Stimulated activated CD4-positive, alpha-beta T cell treated with anti-CD3 and anti-CD28 coated beads, Interleukin-15, amount 100 ng/mL, for 1 hour (primary cell): ENCODE measurements around the gene PDE3B.
"Not testable (repeated sequence)": the region's sequence is repeated elsewhere in the genome, so short reads cannot be mapped to it uniquely, and the experiment has no call there.

Experiments used
- DNase-seq, 2 donors: peaks; one replicate each; pipeline ENCODE4 v3.0.0-alpha.2; 2020; ENCODE audit warnings: low read depth in 1 of 2, low spot score in 1 of 2

The PDE3B gene

DNA sequence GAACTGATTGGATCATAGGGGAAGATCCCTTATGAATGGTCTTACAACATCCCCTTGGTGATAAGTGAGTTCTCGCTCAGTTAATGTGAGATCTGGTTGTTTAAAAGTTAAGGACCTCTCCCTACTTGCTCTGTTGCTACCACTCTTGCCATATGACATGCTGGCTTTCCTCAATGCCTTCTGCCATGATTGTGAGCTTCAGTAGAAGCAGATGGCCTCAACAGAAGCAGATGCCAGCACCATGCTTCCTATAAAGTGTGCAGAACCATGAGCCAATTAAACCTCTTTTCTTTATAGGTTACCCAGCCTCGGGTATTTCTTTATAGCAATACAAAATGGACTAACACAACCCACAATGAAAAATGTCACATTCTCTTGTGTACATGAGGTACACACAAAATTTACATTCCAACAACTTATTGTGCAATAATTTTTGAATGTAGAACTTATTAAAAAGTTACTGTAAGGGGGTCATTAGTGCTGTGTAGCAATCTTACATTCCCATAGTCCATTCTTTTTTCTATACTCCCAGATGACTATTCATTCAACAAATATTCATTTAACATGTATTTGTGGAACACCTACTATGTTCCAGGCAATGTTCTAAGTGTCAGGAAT is 238.1 kb downstream of the PDE3B start:
- DNase-seq = no peak

DNA sequence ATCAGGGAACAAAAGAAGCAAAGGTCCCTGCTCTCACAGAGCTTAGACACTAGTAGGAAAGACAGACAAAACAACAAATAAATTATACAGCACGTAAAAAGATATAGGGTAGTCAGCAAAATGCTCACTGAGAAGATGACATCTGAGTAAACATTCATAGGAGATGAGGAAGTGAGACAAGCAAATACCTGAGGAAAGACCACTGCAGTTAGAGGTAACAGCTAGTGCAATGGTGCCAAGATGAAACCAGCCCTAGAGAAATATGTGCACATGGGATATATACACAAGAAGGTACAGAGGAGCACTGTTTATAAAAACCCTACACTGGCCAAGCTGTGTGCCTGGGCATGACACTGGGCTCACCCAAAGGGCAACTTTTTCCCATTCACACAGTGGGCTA is 238.6 kb downstream of the PDE3B start:
- no peak for DNase-seq

DNA sequence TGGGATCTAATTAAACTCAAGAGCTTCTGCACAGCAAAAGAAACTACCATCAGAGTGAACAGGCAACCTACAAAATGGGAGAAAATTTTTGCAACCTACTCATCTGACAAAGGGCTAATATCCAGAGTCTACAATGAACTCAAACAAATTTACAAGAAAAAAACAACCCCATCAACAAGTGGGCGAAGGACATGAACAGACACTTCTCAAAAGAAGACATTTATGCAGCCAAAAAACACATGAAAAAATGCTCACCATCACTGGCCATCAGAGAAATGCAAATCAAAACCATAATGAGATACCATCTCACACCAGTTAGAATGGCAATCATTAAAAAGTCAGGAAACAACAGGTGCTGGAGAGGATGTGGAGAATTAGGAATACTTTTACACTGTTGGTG is 240.1 kb downstream of the PDE3B start:
- not testable (repeated sequence) for DNase-seq

DNA sequence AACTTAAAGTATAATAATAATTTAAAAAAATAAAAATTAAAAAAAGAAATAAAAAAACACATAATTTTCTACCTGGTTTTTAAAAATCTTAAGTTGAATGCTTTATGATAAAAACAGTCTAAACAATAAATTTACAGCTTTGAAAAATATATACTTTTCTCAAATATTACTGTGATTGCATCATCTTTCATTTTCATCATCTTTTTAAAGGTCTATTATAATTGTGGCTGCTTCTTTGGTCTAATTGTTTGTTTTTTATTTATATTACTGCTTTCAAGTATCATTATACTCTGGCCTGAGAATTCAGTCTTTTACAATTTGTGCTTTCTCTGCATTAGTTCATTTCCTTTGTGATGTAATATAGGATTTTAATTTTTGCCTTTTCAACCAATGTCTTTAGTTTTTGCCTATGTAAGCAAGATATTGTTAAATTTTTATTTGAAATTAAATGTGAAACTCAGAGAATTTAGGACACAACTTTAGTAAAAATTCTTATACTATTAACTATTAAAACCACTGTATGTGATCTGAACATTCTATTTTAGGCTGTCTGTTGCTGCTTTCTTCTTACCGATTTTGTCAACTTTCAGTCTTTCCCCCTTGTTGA is 241.2 kb downstream of the PDE3B start:
- DNase-seq = no peak

DNA sequence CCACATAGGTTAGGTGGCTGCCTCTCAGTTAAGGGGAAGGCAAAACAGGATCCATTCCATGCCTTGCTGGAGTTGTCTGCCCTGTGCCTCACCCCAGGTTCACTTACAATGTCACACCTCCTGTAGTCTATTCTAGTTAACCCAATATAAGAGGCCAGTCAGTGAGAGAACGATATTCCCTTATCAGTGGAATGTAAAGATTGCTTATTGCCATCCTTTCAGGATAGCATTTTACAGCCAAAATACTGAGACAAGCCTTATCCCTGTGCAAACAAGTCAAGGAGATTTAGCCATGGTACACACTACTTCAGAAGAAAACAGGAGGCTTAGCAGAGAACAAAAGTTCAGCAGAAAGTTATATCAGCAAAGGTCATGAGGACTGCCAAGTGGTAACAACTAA is 242.9 kb downstream of the PDE3B start:
- DNase-seq = no peak

DNA sequence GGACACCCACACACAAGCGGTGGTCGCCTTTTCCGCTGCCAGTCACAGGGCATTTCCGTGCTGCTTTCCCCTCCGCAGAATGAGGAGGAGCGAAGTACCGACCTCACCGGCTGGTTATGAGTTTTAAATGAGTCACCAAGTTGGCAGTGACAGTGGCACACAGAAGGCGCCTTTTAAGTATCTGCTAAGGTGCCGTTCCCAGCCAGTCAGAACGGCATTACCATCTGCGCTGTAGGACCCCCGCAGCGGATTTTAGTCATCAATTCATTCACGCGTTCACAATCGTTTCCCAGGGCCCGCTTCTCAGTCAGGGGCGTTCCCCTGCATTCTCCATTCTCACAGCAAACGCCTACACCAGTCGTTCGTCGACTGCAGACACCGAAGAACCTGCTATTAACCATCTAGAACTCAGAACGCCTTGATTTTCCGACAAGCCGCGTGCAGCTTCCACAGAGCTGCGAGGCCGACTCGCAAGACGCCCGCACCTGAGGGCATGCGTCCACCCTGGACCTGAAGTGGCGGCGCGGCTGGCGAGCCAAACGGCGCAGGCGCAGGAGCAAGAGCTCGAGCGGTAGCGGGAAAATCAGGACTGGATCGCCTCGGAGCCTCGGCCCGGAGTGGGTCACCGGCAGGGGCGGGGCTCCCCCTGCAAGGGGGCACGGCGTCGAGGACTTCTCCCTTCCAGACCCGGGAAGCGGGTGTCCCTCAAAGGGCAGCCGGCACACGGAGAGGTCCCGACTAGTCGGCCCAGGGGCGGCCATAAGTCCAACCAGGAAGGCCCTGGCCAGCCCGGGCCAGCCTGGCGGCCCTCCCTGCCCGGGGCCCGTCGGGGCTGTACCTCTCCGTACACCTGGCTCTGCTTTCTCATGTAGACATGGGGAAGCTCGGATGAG is 247.8 kb downstream of the PDE3B start:
- peak; percentile 69 to 74 for DNase-seq

DNA sequence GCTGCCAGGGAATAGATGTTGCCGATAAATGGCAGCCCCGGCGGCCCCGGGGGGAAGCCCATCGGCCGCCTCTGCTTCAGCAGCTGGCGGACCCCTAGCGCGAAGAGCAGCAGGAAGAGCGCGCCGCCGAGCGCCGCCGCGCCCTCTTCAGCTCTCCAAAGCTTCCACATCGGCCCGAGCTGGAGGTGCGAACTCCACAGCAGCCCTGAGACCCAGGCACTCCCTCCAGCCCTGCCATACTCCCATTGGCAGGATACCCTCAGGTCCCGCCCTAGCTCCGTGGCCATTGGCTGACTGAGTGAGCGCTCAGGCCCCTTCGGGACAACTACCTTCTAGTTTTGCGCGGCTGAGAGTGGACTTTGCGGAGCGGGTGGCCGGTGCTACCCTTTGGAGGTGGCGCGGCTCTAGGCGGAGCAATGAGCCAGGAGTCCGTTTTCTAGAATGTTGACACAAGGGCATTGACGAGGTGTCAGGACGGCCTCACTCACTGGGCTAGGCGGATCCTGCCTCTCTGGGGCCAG is 248.5 kb downstream of the PDE3B start, which contains the start of gene CYP2R1:
TSS of gene CYP2R1 (minus strand) at position 196 of the 521 bp plus-strand sequence. CDS start at position 170, 26 bp downstream.
- DNase-seq = peak; percentile 74 to 81

DNA sequence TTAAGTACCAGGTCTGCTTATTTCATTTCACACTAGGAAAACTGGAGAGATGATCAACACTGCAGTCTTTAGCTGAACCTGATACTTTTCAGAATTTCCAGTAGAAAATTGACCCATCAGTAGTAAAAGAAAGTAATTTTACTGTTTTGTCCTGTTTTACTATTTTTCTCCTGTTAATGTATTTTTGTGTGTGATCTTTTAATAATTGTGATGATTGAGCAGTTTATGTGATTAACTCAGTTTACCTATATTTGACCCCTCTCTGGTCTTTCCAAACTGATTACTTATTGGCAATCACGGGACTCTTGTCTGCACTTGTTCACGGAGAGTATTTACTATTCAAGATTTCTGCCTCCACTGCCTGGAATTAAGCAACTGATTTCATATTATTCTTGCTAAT is 249.0 kb downstream of the PDE3B start:
- DNase-seq = no peak

DNA sequence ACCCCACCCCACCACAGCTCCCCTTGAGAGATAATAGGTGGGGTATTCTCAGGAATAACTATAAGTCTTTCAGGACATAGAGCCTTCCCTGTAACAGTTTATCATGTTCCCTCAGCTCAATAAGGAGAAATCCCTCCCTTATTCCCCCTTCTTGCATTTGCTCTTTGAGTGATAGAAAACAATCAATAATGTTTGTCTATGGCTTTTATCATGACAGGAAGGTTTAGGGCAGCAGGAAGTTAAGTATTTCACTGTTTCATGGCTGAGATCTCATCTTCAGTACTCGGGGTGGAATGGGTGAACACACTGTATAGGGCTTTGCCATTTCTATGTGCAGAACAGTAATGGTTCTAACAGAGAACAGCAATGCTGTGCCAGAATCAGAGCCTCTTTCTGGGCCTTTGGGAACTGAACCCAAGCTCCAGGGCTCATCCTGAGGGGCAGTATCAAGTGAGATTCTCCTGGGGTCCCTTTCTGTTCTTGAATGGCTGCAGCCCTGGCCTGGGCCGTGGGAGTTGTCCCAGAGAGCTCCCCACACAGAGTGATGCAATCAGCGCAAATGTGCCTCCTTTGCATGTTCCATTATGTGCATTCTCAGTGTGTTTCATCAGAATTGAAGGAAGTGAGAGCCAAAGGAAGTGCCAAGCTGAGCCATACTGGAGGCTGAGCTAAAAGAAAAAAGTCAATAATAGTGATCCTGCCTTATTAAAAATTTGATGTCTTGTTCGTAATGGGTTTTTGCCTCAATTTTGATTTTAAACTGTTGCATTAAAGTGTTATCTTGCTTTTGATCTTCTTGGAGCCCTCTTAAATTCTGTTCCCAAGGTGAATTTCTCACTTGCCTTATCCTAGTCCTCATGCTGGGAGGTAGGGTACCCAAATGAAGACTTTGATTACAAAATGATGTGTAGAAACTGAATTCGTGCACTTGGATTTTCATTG is 251.3 kb downstream of the PDE3B start:
- no peak for DNase-seq

DNA sequence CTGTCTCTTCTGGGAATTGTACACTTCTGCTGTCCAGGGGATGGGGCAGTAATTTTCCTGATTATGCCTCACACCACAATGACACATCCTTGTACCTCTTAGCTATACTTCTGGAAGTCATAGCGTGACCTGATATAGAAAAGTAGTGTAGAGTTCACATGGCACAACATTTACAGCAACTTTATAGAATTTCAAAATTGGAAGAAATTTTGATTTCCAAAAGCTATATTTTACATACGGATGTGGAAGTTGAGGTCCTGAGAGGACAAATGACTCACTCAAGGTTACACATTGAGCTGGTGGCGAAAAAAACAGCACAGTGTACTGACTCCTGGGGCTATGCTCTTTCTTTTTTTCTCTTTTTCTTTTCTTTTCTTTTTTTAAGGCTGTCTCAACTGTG is 254.8 kb downstream of the PDE3B start:
- no peak for DNase-seq

DNA sequence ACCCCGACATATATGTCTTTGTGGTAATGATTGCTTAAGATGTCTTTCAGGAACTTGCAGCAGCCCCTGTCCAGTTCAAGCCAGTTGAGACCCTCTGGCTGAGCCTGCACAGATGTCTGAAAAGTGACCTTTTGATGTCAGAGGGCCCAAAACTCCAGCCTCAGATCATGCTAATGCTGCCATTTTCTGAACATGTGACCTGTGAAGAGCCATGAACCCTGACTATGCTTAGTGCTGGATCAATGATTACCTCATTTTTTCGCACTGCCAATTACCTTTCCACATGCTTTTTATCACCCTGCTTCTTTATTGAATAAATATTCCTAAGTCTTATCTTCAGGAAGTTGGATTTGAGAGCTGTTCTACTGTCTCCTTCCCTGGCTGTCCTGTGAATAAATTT is 255.3 kb downstream of the PDE3B start:
- no peak for DNase-seq

DNA sequence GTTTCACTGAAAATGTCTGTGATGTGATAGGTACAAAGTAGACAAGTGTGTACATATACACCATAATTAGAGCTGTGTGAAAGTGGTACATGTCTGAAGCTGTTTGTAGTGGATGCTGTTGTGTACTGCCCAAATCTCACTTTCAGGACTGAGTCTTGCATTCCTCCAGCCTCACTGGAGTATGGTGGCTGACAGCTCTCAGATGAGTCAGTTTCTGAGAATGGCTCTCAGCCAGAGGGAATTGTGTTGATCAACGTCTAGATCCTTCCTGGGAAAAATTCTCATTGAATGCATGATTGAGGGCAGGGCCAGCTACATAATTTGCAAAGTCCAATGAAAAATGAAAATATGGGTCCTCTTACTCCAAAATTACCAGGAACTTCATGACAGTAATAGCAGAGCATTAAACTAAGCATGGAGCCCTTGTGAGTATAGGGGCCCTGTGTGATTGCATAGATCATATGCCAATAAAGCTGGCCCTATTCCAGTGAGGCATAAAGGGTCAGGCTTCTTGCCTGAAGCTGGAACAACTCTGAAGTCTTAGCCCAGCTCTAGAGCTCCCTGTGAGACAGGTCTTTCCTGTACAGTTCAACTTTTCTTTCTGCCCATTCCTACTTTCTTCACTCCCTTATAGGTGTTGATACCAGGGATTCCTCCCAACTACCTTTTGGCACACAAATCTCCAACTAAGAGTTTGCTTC is 259.2 kb downstream of the PDE3B start:
- no peak for DNase-seq

DNA sequence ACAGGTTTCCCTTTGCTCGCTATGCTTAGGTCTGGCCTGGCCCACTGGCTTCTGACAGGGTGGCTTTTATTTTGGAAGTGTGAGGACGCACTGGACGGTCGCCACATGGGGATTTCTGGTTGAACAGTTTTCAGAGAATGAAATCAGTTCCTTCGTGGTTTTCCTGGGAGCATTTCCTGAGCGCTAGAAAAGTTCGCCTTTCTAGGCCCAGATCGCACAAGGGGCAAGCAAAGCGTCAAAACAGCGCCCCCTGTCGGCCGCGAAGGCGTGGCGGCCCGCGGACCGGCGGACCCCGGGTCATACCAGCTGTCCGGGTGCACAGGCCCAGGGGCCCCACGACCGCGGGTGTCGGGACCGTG is 261.1 kb downstream of the PDE3B start:
- DNase-seq = peak; percentile 64 to 78

DNA sequence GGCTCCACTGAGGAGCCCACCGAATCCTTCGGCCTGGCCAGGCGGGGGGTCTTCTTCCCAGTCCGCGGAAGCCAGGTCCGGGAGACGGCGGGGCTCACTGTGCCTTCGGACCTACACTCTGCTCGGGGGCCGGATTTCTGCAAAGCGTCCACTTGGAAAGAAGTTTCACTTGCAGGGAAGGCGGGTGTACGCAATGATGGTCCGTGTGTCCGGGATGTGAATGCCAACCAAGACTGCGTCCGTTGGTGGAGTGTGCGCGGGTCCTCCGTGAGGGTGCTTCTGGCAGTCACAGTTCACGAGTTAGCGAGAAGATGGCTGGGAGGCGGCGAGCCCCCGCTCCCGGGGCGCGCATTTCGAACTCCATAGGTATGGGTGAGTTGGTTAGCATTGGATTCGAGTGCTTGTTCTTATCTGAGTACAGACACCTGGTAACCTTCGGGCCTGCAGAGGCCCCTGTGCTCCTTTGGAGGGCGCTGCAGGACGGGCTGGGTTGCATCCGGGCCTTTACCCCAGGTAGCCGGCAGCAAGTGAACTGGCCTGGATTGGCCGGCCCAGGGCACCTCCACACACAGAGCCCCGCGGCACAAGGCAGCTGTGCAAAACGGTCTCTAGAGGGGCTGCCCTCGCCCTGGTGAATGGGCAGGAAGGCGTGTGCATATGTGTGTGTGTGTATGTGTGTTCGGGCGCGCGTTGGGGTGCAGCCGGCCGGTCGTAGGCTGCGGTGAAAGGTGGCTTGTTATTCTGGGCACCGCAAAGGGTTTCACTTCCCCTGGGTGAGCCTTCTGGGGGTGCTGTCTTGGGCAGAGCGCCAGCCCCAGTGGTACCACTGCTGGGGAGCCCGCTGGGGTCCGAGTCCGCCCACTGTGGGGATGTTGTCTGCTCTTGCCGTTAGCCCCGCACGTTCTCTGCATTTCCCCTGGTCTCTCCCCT is 261.8 kb downstream of the PDE3B start:
- peak; percentile 45 for DNase-seq

DNA sequence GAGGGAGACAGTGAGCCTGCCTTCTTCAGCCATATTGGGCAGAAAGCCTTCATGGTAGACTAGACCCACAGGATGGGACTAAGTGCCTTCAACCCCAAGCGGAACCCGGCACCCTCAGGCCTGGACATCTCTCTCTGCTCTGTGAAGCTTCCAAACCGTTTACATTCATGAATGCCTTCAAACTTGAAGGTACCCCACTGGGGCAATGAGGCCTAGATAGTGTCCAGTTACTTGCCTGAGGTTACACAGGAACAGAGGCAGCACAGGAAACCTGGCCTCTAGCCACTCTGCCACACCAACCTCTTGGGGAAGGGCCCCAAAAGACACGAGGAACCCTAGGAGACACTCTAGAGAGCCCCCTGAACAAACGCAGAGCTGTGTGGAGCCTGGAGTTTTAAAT is 263.0 kb downstream of the PDE3B start:
- DNase-seq = no peak

DNA sequence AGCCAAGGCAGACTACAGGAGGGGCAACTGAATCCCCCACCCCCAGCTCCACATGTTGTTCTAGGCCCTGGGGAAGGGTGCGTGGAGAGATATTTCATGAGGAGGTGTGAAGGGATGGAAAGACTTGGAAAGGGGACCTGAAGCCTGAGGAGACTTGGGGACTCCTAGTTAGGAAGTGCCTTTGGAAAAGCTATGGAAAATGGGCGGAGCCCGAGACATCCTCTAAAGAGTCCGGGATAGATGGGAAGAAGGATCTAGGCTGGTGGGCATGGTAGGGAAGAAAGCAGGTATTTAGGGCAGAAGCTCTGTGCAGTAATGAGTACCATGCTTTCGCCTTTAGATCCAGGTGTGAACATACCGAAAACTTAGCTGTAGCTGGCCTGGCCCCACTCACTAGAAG is 263.4 kb downstream of the PDE3B start:
- no peak for DNase-seq

DNA sequence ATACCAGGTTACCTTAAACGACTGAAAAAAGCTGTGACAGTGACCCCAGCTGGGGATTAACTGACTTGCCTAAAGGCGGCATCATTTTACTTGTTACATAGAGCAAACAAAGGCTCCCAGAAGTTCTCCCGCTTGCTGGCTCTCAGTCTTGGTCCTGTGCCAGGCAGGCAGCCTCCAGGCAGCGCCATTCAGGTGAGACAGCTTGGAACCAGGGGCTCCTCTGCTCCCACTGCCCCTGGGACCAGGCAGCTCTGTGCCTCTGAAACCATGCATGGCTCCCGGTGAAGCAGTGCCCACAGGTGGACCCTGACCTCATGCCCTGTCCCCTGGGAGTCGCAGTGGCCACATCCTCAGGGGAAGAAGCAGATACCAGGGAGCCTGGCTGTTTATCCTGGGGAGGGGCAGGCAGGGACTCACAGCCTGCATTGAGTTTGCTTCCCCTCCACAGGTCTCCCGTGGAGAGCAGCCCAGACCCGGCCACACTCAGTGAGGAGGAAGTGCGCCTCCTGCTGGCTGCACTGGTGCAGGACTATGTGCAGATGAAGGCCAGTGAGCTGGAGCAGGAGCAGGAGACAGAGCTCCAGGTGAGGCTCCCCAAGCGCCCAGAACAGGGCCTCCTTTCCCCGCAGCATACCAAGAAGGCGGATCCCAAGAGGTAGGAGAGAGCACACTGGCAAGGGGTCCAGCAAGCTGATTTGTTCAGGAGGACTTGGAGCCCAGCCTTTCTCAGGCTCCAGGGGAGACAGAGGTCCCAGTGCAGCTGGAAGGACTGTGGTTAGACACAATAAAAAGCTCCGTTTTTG is 264.0 kb downstream of the PDE3B start:
- DNase-seq = peak; percentile 59 to 79

DNA sequence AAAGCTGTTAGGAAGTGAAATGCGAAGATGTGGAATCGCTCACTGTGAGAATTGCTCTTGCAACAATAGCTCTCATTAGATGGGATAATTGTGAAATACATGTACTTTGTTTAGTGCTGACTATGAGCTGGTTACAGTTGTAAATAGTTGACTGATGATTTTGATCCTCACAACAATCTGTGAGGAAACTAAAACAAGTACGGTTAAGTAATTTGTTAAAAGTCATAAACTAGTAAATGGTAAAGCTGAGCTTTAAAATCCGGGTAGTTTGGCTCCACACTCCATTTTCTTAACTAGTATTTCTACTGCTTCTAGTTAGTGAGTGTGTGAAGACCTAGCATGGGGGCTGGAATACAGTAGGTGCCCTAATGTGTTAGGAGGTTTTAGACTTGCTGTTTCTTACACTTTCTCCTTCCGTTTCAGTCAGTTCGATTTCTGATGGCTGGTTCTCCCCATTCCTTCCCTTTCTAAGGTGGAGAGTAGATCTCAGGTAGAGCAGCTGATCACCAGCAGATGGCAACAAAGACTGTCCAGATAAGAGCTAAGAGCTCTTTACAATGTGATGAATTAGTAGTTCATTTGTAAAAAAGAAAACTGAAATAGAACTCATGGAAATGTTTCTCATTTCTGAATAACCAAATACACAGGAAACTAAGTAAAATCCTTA is 264.7 kb downstream of the PDE3B start:
- DNase-seq = no peak
